Measurements from ENCODE around the gene CTXND1.

The CTXND1 gene

DNA sequence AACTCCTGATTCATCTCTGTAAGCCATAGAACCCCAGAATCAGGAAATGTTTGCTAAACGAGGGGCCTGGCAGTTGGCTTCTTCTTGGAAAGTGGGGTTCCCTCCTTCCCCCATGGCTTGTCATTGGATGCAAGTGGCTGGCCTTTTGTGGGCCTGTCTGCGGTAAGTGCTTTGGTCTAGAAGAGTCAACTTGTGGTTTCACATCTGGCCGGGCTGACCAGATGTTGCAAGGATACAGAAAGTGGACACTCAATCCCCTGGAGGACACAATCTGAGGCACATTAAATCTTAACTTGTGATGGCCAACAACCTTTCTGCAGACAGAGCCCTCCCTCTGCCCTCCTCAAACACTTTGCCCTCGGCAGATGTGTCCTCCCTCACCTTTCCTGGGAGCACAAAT, 98.1 kb downstream of the CTXND1 start:
- no peak for TF ChIP-seq POLR2AphosphoS5 (IDR thresholded peaks at IDR 0.05; ENCODE audit: low read depth, low read length)
- TF ChIP-seq POLR2A (IDR thresholded peaks at IDR 0.05; ENCODE audit: low read depth, low read length), result no peak
- TF ChIP-seq TAF1 (IDR thresholded peaks at IDR 0.05; ENCODE audit: borderline replicate concordance, low read depth, low read length), result no peak
- DNase-seq (ENCODE audit: insufficient read length), result no peak
- FAIRE-seq, result peak; percentile 21

DNA sequence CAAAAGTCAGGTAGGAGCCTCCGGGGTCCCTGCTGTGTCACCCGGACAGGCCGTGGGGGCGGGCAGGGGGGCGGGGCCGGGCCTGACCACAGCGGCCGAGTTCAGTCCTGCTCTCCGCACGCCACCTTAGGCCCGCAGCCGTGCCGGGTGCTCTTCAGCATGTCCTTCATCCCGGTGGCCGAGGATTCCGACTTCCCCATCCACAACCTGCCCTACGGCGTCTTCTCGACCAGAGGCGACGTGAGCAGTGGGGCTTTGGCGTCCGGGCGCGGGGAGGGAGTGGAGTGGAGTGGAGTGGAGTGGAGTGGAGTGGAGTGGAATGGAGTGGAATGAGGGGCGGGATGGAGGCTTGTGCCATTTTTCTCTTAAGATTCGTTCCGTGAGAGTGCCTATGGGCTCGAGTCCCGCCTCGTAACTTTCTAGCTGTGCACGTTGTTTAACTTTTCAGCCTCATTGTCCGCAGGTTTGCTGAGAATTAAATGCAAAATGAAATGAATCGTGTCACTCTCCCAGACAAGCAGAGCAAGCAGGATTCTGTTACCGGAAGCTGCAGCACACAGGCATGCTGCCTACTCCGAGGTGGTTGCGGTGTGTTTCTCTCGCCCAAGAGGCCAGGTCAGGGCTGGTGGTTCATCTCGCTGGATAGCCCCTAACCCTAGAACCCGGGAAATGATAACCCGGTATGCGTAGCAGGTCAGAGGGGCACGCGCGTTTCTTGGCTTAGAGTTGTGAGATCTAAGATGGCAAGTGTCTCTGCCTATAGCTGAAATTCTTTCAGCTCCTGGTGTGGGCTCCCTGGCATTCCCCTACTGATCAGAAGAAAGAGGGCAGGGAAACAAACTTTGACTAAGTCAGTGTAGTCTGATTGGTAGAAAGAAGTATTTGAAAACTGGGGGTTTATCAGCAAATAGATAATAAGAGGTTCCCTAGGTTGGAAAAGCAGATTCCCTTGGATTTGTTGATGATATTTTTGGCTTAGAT, 98.8 kb downstream of the CTXND1 start, which contains the start of gene FAH:
Gene FAH (plus strand): TSS at position 104 of the 981 bp plus-strand sequence. CDS start 56 bp downstream, at position 160.
- FAIRE-seq (peak; percentile 77), DNase-seq (ENCODE audit: insufficient read length) (no peak)
- TF ChIP-seq POLR2A (IDR thresholded peaks at IDR 0.05; ENCODE audit: low read depth, low read length), result peak; percentile 27; the same call in 1 of the 2 replicates
- peak; percentile 44; the same call in 1 of the 2 replicates for TF ChIP-seq TAF1 (IDR thresholded peaks at IDR 0.05; ENCODE audit: borderline replicate concordance, low read depth, low read length)
- TF ChIP-seq POLR2AphosphoS5 (IDR thresholded peaks at IDR 0.05; ENCODE audit: low read depth, low read length), result 0 out of 2 replicates have a peak, but pooled peaks have one; percentile 34

DNA sequence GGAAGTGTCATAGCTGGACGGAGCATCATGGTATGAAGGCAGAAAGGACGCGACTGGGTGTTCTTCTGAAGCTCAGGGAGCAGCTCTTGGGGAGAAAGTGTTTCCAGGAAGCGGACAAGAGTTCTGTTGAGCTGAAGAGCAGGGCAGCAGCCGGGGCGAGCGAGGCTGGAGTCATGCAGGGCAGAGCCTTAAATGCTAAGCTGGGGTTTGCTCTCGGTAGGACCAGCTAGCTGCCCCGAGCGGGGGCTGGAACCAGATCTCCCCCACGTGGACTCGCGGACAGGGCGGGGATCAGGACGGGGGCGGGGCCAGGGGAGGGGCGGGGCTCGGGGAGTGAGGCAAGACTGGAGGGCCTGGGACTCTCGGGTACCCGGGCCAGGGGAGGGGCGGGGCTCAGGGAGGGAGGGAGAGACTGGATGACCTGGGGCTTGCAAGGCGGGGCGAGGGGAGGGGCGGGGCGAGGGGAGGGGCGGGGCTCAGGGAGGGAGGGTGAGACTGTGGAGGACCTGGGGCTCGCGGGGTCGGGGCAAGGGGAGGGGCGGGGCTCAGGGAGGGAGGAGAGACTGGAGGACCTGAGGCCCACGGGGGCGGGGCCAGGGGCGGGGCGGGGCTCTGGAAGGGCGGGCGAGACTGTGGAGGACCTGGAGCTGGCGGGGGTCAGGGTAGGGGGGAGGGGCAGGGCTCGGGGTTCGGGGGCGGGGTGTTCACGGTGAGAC, 99.7 kb downstream of the CTXND1 start:
- FAIRE-seq (no peak), DNase-seq (ENCODE audit: insufficient read length) (peak; percentile 92)
- TF ChIP-seq POLR2A (IDR thresholded peaks at IDR 0.05; ENCODE audit: low read depth, low read length) (peak; percentile 23; the same call in 1 of the 2 replicates), TAF1 (IDR thresholded peaks at IDR 0.05; ENCODE audit: borderline replicate concordance, low read depth, low read length) (no peak)

DNA sequence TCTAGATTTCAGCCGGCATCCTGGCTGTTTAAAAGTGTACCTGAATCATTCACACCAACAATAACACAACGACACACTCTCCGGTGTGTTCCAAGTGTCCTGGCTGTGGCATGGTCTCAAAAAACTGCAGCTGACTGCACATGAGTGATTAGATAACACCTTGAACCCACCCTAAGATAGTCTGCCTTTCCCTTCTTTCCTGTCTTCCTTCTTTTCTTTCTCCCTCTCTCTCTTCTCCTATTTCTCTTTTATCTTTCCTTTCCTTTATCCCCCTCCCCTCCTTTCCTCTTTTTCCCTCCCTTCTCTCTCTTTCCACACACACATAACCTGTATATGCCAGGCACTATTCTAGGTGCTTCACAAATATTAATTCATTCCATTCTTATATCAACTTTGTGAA, 100.4 kb downstream of the CTXND1 start:
- no peak for TF ChIP-seq TAF1 (IDR thresholded peaks at IDR 0.05; ENCODE audit: borderline replicate concordance, low read depth, low read length)
- TF ChIP-seq POLR2A (IDR thresholded peaks at IDR 0.05; ENCODE audit: low read depth, low read length), result no peak
- TF ChIP-seq POLR2AphosphoS5 (IDR thresholded peaks at IDR 0.05; ENCODE audit: low read depth, low read length), result no peak
- DNase-seq (ENCODE audit: insufficient read length), result no peak
- no peak for FAIRE-seq

DNA sequence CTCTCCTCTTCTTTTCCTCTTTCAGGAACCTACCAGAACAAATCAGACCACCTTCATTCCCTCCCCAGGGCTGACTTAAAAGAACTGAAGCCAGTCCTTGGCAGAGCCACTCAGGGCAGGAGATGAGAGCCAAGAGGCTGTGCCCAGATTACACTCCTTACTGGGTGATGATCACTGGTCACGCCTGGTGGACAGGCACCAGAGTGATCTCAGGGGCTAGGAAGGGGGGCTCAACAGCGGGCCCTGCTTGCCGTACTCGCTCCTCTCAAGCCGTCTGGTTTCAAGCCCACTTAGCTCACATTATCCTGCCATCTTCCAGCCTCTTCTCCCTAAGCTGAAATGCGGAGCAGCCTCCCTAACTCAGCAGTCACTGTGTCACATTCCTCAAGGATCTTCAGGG, 100.9 kb downstream of the CTXND1 start:
- TF ChIP-seq POLR2A (IDR thresholded peaks at IDR 0.05; ENCODE audit: low read depth, low read length) (no peak), TAF1 (IDR thresholded peaks at IDR 0.05; ENCODE audit: borderline replicate concordance, low read depth, low read length) (no peak), POLR2AphosphoS5 (IDR thresholded peaks at IDR 0.05; ENCODE audit: low read depth, low read length) (no peak)
- no peak for DNase-seq (ENCODE audit: insufficient read length)
- FAIRE-seq, result no peak

Measured in GM12892 (cell line).